Kidney (tissue), 14 donors: ENCODE results near the gene KIAA0513. TPM values are rescaled to one million over a fixed set of nuclear protein-coding genes. Genes with fewer than 3 reads are reported as not detected.

Experiments
- DNase-seq, 5 donors: peaks; one replicate each; pipeline ENCODE4 v3.0.0-alpha.2; 2013 to 2020
- FAIRE-seq: peaks from 2 replicates; lab custom pipeline; 2012; peaks lifted over from hg19 to GRCh38; lab: Jason Lieb, UNC
- H3K27ac ChIP-seq, 2 donors: one replicate each; pipeline ENCODE4 v1.7.0; 2013; ENCODE audit warnings: low read depth in 2 of 2, low read length in 2 of 2, inconsistent platforms in 1 of 2
- H3K27me3 ChIP-seq: one replicate; pipeline ENCODE4 v1.7.1; 2013; ENCODE audit warnings: low read length, inconsistent platforms; ENCODE audit not compliant: control insufficient read depth, insufficient read depth
- H3K36me3 ChIP-seq, 3 donors: one replicate each; pipeline versions ENCODE4 v1.7.0 to v1.7.1; 2013; ENCODE audit warnings: low read length in 3 of 3, control low read depth in 1 of 3, inconsistent platforms in 1 of 3; ENCODE audit not compliant: insufficient read depth in 3 of 3, control insufficient read depth in 2 of 3
- H3K4me1 ChIP-seq, 3 donors: one replicate each; pipeline versions ENCODE4 v1.7.0 to v1.7.1; 2013; ENCODE audit warnings: low read length in 3 of 3, inconsistent platforms in 1 of 3, low read depth in 1 of 3; ENCODE audit not compliant: control insufficient read depth in 2 of 3, insufficient read depth in 2 of 3
- H3K4me3 ChIP-seq, 3 donors: one replicate each; pipeline versions ENCODE4 v1.7.0 to v1.8.1; 2013; ENCODE audit warnings: low read length in 3 of 3, control low read depth in 1 of 3, inconsistent platforms in 1 of 3
- H3K9ac ChIP-seq, 3 donors: one replicate each; pipeline versions ENCODE4 v1.7.0 to v1.7.1; 2013; ENCODE audit warnings: low read length in 3 of 3, control low read depth in 1 of 3, inconsistent platforms in 1 of 3
- H3K9me3 ChIP-seq, 3 donors: one replicate each; pipeline versions ENCODE4 v1.7.0 to v1.7.1; 2013; ENCODE audit warnings: low read length in 3 of 3, control low read depth in 1 of 3, inconsistent platforms in 1 of 3; ENCODE audit not compliant: control insufficient read depth in 2 of 3, insufficient read depth in 1 of 3
- CTCF ChIP-seq: IDR thresholded peaks from 3 replicates; pipeline ENCODE4 v1.5.1; 2012; ENCODE audit warnings: mild to moderate bottlenecking, moderate library complexity, borderline replicate concordance; ENCODE audit not compliant: insufficient read depth; ENCODE audit errors: extremely low read depth
- intact Hi-C: fragments of 100-400 bp; cut with DNase I; formaldehyde crosslinking; loops from one replicate; pipeline ENCODE4 v1.11.1; 2022
- polyA plus RNA-seq: library from polyadenylated mRNA; stranded (reverse); fragments of 350-450 nt; fragmentation: Illumina TruSeq; extraction: RNeasy Lipid Tissue Mini Kit (QIAGEN cat#74804); gene quantifications from one replicate; pipeline ENCODE4 v1.2.3, GENCODE V29; 2014; ENCODE audit warnings: low read depth, low replicate concordance; ENCODE audit not compliant: insufficient read depth
- total RNA-seq: library from RNA; stranded (reverse); fragmentation: NEBNext Ultra II Directional; extraction: Animal tissue kit (Norgen Biotek cat#: 25700); gene quantifications from one replicate; pipeline ENCODE4 v1.2.1, GENCODE V29; 2021
- donor health status: control.
- donor health status: control.
- donor health status: control.
- donor health status: control.
- donor health status: control.
- donor health status: DM: yes; HTN: yes; CAD: no.
- donor health status: Normal renal cell carcinoma (clear cell type).

Gene KIAA0513
- total and polyA plus RNA-seq, 2 donors from 2014 or later: 2.6 to 19.2 TPM

GRCh38 chr16:85008271-85008670, 19.3 kb upstream of the KIAA0513 start:
- Histone ChIP-seq H3K9me3 (no peaks in the 10 kb centered on the region), H3K27me3 (no peaks in the 10 kb centered on the region), H3K4me3 (no peak overlapping the region), H3K4me1 (peaks cover 5 to 32% (median 19%) of the 10 kb centered on the region in 3 donors), H3K36me3 (no peaks in the 10 kb centered on the region), H3K27ac (no peak overlapping the region), H3K9ac (no peak overlapping the region)
- TF ChIP-seq CTCF: no peak
- intact Hi-C loops: no loop called here
- FAIRE-seq (no peak), DNase-seq (no peak)

DNA sequence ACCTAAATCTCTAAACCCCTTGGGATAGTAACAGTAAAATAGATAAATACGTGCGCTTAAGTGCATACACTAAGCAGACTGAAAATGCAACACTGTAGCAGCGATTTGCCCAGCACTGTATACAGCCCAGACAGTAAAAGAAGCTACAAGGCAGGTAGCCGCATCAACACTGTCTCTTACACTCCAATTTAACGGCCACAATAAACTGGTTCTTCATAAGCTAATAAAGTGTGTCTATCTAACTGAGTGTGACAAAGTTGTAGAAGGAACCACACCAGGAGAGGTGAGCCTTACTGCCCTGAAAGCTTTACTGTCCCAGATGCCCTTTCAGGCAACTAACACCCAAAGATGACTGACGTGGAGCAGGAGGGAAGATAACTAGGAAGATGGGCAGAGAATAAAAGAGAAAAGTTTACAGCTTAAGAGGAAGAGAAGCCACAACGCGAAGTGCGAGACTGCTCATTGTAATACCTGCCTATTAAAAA, 17.1 kb upstream of the KIAA0513 start:
- Histone ChIP-seq H3K36me3 (no peaks in the 10 kb centered on the region), H3K27me3 (no peaks in the 10 kb centered on the region), H3K4me1 (peaks cover 5 to 21% (median 17%) of the 10 kb centered on the region in 3 donors), H3K9me3 (no peaks in the 10 kb centered on the region), H3K9ac (peak overlapping the region; percentile 76 to 97 (median 96)), H3K4me3 (peak overlapping the region; percentile 79 to 94 (median 82)), H3K27ac (peak overlapping the region; percentile 94 to 98)
- intact Hi-C loops: no loop called here
- FAIRE-seq (no peak), DNase-seq (no peak)
- no peak for TF ChIP-seq CTCF

DNA sequence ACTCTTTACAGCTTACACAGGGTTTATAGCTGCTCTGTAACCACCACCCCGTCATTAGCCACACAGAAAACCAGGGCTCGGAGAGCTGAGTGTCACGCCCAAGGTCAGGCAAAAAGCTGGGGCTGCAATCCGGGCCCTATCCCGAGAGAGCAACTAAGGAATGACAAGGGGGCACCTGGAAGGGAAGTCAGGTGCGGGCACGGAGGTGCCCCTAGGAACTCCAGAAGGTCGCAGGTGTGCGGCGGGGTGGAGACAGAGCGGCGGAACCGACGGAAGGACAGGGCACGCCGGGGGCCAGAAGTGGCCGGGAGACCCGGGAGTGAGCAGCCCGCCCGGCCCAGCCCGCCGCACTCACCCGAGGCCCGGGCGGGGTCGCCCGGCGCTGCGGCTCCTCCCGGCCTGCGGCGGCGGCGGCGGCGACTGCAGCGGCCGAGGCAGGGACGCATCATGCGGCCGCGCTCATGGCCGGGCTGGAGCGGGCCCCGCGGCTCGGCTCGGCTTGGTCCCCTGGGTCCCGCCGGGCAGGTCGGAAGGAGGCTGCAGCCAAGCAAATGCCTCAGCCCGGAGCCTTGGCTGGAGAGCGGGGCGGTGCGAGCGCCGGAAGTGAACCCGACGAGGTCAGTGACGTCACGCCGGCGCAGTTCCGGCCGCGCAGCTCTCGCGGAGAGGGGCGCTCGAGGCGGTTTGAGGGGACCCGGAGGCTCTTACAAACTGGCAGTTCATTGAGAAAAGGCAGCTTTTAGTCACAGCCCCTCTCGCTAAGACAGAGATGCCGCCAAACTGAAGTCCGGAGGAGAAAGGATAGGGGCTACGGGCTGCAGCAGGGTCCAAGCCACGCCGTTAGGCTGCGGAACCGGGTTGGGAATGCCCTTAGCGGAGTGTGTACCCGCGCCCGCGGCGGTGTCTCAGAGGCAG, 16.4 kb upstream of the KIAA0513 start, which contains the start of gene ZDHHC7:
TSS of gene ZDHHC7 (minus strand) at position 605 of the 915 bp plus-strand sequence. CDS start 20,917 bp downstream, outside the sequence.
- Histone ChIP-seq H3K9ac (peak within 1 kb of the TSS; percentile 78 to 99 (median 99)), H3K4me1 (peaks cover 5 to 17% (median 17%) of the 10 kb centered on the region in 3 donors), H3K4me3 (peak within 1 kb of the TSS; percentile 83 to 94 (median 90)), H3K27ac (peak within 1 kb of the TSS; percentile 94 to 98), H3K9me3 (no peaks in the 10 kb centered on the region), H3K36me3 (no peaks in the 10 kb centered on the region), H3K27me3 (no peaks in the 10 kb centered on the region)
- no peak for TF ChIP-seq CTCF
- FAIRE-seq (no peak), DNase-seq (peak; percentile 89 to 96 (median 94))
- intact Hi-C loops: no loop called here
